ENCODE data around the gene ASS1. TPM values are rescaled to one million over a fixed set of nuclear protein-coding genes. Genes with fewer than 3 reads are reported as not detected.

The ASS1 gene
- total and polyA plus RNA-seq, 2 of the 13 experiments (the other 11 are each of a cell fraction or from before 2014, with no cell fraction given), result 77.6 to 122 TPM

DNA sequence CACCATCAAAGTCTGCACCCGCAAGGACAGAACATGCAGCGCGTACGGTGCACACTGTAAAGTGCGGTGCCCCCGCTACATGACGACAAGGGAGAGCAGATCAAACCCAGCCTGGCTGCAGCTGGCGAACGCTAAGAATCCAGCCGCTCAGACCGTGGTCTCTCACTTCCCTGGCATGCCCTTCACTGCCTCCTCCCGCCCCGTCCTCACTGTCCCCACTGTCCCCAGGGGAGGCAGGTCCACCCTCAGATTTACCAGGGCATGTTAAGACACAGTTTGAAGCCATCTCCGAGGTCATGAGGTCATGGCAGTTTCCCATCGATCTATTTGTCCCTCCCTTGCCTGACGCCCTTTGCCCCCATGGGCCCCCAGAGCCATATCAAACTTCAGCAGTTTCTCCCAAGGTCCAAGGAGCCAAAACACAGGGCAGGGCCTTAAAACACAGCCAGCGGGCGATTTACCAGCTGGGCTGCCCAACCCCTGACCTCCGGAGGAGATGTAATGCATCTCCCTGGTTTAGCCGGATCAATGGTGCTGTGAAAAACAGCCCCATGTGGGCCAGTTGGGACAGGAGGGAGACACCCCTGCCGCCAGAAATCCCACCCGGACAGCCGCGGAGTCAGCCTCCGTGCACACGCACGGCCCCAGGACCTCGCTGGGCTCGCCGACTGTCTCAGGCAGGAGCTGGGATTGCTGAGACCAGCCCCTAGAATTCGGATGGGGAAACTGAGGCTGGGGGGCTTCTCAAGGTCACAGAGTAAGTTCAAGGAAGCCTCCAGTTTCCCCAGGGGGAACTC lies 82.3 kb downstream of the ASS1 start (continued):
- no peak for TF ChIP-seq XBP1 (CRISPR knock-in tag; IDR thresholded peaks at IDR 0.05)
- TF ChIP-seq, protein P1, sequence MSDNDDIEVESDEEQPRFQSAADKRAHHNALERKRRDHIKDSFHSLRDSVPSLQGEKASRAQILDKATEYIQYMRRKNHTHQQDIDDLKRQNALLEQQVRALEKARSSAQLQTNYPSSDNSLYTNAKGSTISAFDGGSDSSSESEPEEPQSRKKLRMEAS (IDR thresholded peaks at IDR 0.05), result no peak; the same call in 1 of the 2 replicates
- TF ChIP-seq MTA1 (CRISPR knock-in tag; IDR thresholded peaks at IDR 0.05; ENCODE audit: borderline replicate concordance), result peak; percentile 100
- no peak for TF ChIP-seq HMG20B (CRISPR knock-in tag; conservative IDR thresholded peaks at IDR 0.05)
- TF ChIP-seq PHF21A (CRISPR knock-in tag; IDR thresholded peaks at IDR 0.05), result peak; percentile 74
- no peak for TF ChIP-seq ELF4 (CRISPR knock-in tag; IDR thresholded peaks at IDR 0.05; ENCODE audit: borderline replicate concordance)
- TF ChIP-seq, protein P2, sequence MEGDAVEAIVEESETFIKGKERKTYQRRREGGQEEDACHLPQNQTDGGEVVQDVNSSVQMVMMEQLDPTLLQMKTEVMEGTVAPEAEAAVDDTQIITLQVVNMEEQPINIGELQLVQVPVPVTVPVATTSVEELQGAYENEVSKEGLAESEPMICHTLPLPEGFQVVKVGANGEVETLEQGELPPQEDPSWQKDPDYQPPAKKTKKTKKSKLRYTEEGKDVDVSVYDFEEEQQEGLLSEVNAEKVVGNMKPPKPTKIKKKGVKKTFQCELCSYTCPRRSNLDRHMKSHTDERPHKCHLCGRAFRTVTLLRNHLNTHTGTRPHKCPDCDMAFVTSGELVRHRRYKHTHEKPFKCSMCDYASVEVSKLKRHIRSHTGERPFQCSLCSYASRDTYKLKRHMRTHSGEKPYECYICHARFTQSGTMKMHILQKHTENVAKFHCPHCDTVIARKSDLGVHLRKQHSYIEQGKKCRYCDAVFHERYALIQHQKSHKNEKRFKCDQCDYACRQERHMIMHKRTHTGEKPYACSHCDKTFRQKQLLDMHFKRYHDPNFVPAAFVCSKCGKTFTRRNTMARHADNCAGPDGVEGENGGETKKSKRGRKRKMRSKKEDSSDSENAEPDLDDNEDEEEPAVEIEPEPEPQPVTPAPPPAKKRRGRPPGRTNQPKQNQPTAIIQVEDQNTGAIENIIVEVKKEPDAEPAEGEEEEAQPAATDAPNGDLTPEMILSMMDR (CRISPR knock-in tag; IDR thresholded peaks at IDR 0.05), result no peak
- TF ChIP-seq SMAD9 (CRISPR knock-in tag; IDR thresholded peaks at IDR 0.05), result no peak
- no peak for TF ChIP-seq ZNF451 (CRISPR knock-in tag; IDR thresholded peaks at IDR 0.05)
- TF ChIP-seq RORA (CRISPR knock-in tag; IDR thresholded peaks at IDR 0.05), result no peak
- peak; percentile 58 for TF ChIP-seq MED13 (CRISPR knock-in tag; IDR thresholded peaks at IDR 0.05)
- peak; percentile 86 for TF ChIP-seq FOXC1 (CRISPR knock-in tag; IDR thresholded peaks at IDR 0.05; ENCODE audit: borderline replicate concordance)
- no peak for TF ChIP-seq ZNF569 (CRISPR knock-in tag; IDR thresholded peaks at IDR 0.05; ENCODE audit: borderline replicate concordance)
- no peak for TF ChIP-seq U2AF1 (optimal IDR thresholded peaks at IDR 0.05; ENCODE audit: low read depth, low read length)
- TF ChIP-seq ZMYM2 (CRISPR knock-in tag; IDR thresholded peaks at IDR 0.05), result no peak
- TF ChIP-seq ZNF367 (CRISPR knock-in tag; IDR thresholded peaks at IDR 0.05; ENCODE audit: borderline replicate concordance), result no peak
- no peak; the same call in 1 of the 2 replicates for TF ChIP-seq ZNF460 (CRISPR knock-in tag; IDR thresholded peaks at IDR 0.05; ENCODE audit: borderline replicate concordance)
- TF ChIP-seq, protein P3, sequence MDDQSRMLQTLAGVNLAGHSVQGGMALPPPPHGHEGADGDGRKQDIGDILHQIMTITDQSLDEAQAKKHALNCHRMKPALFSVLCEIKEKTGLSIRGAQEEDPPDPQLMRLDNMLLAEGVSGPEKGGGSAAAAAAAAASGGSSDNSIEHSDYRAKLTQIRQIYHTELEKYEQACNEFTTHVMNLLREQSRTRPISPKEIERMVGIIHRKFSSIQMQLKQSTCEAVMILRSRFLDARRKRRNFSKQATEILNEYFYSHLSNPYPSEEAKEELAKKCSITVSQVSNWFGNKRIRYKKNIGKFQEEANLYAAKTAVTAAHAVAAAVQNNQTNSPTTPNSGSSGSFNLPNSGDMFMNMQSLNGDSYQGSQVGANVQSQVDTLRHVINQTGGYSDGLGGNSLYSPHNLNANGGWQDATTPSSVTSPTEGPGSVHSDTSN (CRISPR knock-in tag; IDR thresholded peaks at IDR 0.05; ENCODE audit: borderline replicate concordance), result no peak
- 0 out of 2 replicates have a peak, but pooled peaks have one; percentile 18 for TF ChIP-seq IRF2 (CRISPR knock-in tag; IDR thresholded peaks at IDR 0.05)
- no peak for TF ChIP-seq NFYC (CRISPR knock-in tag; IDR thresholded peaks at IDR 0.05)
- TF ChIP-seq ADNP (CRISPR knock-in tag; IDR thresholded peaks at IDR 0.05), result no peak; the same call in 1 of the 2 replicates
- no peak for TF ChIP-seq ISX (CRISPR knock-in tag; conservative IDR thresholded peaks at IDR 0.05)
- no peak for TF ChIP-seq ZC3H4 (CRISPR knock-in tag; IDR thresholded peaks at IDR 0.05; ENCODE audit: borderline replicate concordance)
- TF ChIP-seq, protein P4, sequence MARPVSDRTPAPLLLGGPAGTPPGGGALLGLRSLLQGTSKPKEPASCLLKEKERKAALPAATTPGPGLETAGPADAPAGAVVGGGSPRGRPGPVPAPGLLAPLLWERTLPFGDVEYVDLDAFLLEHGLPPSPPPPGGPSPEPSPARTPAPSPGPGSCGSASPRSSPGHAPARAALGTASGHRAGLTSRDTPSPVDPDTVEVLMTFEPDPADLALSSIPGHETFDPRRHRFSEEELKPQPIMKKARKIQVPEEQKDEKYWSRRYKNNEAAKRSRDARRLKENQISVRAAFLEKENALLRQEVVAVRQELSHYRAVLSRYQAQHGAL (CRISPR knock-in tag; IDR thresholded peaks at IDR 0.05; ENCODE audit: not compliant biosample characterization), result no peak
- 0 out of 2 replicates have a peak, but pooled peaks have one; percentile 66 for TF ChIP-seq ZNF256 (CRISPR knock-in tag; conservative IDR thresholded peaks at IDR 0.05)
- TF ChIP-seq, protein P5, sequence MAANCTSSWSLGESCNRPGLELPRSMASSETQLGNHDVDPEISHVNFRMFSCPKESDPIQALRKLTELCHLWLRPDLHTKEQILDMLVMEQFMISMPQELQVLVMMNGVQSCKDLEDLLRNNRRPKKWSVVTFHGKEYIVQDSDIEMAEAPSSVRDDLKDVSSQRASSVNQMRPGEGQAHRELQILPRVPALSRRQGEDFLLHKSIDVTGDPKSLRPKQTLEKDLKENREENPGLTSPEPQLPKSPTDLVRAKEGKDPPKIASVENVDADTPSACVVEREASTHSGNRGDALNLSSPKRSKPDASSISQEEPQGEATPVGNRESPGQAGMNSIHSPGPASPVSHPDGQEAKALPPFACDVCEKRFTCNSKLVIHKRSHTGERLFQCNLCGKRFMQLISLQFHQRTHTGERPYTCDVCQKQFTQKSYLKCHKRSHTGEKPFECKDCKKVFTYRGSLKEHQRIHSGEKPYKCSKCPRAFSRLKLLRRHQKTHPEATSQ (CRISPR knock-in tag; IDR thresholded peaks at IDR 0.05; ENCODE audit: borderline replicate concordance), result no peak

All from HepG2 (cell line).